HepG2 (cell line): ENCODE results near the gene MUL1. TPM values are rescaled to one million over a fixed set of nuclear protein-coding genes. Genes with fewer than 3 reads are reported as not detected.

Experiments used
- AFF4 ChIP-seq: sonication (generic); formaldehyde crosslinking; IDR thresholded peaks from 2 replicates; pipeline ENCODE4 v1.4.0; 2020; ENCODE audit warnings: missing genetic modification reagents
- CBX5 ChIP-seq: sonication (generic); formaldehyde crosslinking; IDR thresholded peaks from 2 replicates; pipeline ENCODE4 v1.4.0; 2020; ENCODE audit warnings: missing genetic modification reagents, borderline replicate concordance
- GTF3A ChIP-seq: sonication (generic); formaldehyde crosslinking; conservative IDR thresholded peaks from 2 replicates; pipeline ENCODE4 v1.4.0; 2020; ENCODE audit warnings: mild to moderate bottlenecking, missing genetic modification reagents
- HDAC2 ChIP-seq: sonication (generic); formaldehyde crosslinking; IDR thresholded peaks from 2 replicates; pipeline ENCODE4 v1.4.0; 2020; ENCODE audit warnings: missing genetic modification reagents
- HMGXB3 ChIP-seq: sonication (generic); formaldehyde crosslinking; IDR thresholded peaks from 2 replicates; pipeline ENCODE4 v1.4.0; 2020; ENCODE audit warnings: missing genetic modification reagents, borderline replicate concordance
- REXO4 ChIP-seq: sonication (generic); formaldehyde crosslinking; IDR thresholded peaks from 2 replicates; pipeline ENCODE4 v1.8.0; 2022; ENCODE audit warnings: missing genetic modification reagents, mild to moderate bottlenecking, borderline replicate concordance
- RXRA ChIP-seq: sonication (generic); formaldehyde crosslinking; IDR thresholded peaks from 2 replicates; pipeline ENCODE4 v1.5.1; 2020; ENCODE audit warnings: missing genetic modification reagents
- YEATS2 ChIP-seq: sonication (generic); formaldehyde crosslinking; IDR thresholded peaks from 2 replicates; pipeline ENCODE4 v1.4.0; 2020; ENCODE audit warnings: missing genetic modification reagents, borderline replicate concordance
- ZBTB25 ChIP-seq: IDR thresholded peaks from 2 replicates; pipeline ENCODE4 v1.6.1; 2018; ENCODE audit warnings: missing genetic modification reagents
- ZBTB42 ChIP-seq: sonication (generic); formaldehyde crosslinking; IDR thresholded peaks from 2 replicates; pipeline ENCODE4 v1.5.0; 2020; ENCODE audit warnings: mild to moderate bottlenecking, missing genetic modification reagents
- ZNF280D ChIP-seq: sonication (generic); formaldehyde crosslinking; IDR thresholded peaks from 2 replicates; pipeline ENCODE4 v1.5.1; 2020; ENCODE audit warnings: mild to moderate bottlenecking, missing genetic modification reagents
- ZNF501 ChIP-seq: sonication (generic); formaldehyde crosslinking; IDR thresholded peaks from 2 replicates; pipeline ENCODE4 v1.5.1; 2020; ENCODE audit warnings: mild to moderate bottlenecking, moderate library complexity, missing genetic modification reagents
- ZNF556 ChIP-seq: sonication (generic); formaldehyde crosslinking; IDR thresholded peaks from 2 replicates; pipeline ENCODE4 v1.4.0; 2020; ENCODE audit warnings: mild to moderate bottlenecking, missing genetic modification reagents, borderline replicate concordance
- ZNF619 ChIP-seq: sonication (generic); formaldehyde crosslinking; IDR thresholded peaks from 2 replicates; pipeline ENCODE4 v1.4.0; 2020; ENCODE audit warnings: mild to moderate bottlenecking, missing genetic modification reagents
- polyA plus RNA-seq, 8 experiments: library from polyadenylated mRNA; depleted of rRNA in 3 of 8; stranded (reverse) in 7 of 8; unstranded in 1 of 8; fragments of >200 nt; fragmentation: Illumina TruSeq in 4 of 8; extraction: Trizol in 4 of 8; gene quantifications; 2 replicates each; pipeline versions ENCODE4 v1.2.1 to v1.2.3, GENCODE V29; 2011 to 2016; ENCODE audit warnings: low read depth in 4 of 8, missing spikeins in 1 of 8, mixed read lengths in 1 of 8; ENCODE audit not compliant: insufficient read depth in 1 of 8
- total RNA-seq, 5 experiments: library from RNA; depleted of rRNA; stranded (reverse); fragments of >200 nt; fragmentation: Illumina TruSeq; extraction: Trizol; gene quantifications; 2 replicates each; pipeline ENCODE4 v1.2.3, GENCODE V29; 2016; ENCODE audit warnings: low read depth in 1 of 5

The MUL1 gene
- total and polyA plus RNA-seq, 2 of the 13 experiments (the other 11 are each of a cell fraction or from before 2014, with no cell fraction given): 21.5 to 26.5 TPM

GRCh38 chr1:20493839-20494608, 13.9 kb downstream of the MUL1 start (continued):
- TF ChIP-seq HMGXB3 (CRISPR knock-in tag) (0 out of 2 replicates have a peak, but pooled peaks have one; percentile 36), ZNF280D (CRISPR knock-in tag) (no peak), YEATS2 (CRISPR knock-in tag) (peak; percentile 37; the same call in 1 of the 2 replicates), AFF4 (CRISPR knock-in tag) (no peak), ZNF501 (peak; percentile 22; the same call in 1 of the 2 replicates), ZNF619 (CRISPR knock-in tag) (0 out of 2 replicates have a peak, but pooled peaks have one; percentile 32), HDAC2 (CRISPR knock-in tag) (no peak), GTF3A (0 out of 2 replicates have a peak, but pooled peaks have one; percentile 34), ZNF556 (CRISPR knock-in tag) (no peak), ZBTB42 (CRISPR knock-in tag) (no peak), RXRA (CRISPR knock-in tag) (no peak; the same call in 1 of the 2 replicates), ZBTB25 (CRISPR knock-in tag) (0 out of 2 replicates have a peak, but pooled peaks have one; percentile 56), REXO4 (CRISPR knock-in tag) (no peak), CBX5 (peak; percentile 52; the same call in 1 of the 2 replicates)
